ENCODE results near the gene SBNO1.

Gene SBNO1

DNA sequence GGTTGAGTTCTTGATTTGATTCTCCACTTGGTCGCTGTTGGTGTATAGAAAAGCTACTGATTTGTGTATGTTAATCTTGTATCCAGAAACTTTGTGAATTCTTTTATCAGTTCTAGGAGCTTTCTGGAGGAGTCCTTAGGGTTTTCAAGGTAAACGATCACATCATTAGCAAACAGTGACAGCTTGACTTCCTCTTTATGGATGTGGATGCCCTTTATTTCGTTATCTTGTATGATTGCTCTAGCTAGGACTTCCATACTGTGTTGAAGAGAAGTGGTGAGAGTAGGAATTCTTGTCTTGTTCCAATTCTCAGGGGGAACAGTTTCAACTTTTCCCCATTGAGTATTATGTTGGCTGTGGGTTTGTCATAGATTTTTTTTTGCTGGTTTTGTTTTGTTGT is 119.0 kb downstream of the SBNO1 start:
- H3K9me3 ChIP-seq (ENCODE audit: control insufficient read depth, insufficient read depth, low read length): no peaks in the 10 kb centered on the region
- H3K27me3 ChIP-seq (ENCODE audit: control insufficient read depth, low read length): no peaks in the 10 kb centered on the region
- H3K4me3 ChIP-seq (ENCODE audit: low read length): no peak overlapping the region
- peaks cover 17% of the 10 kb centered on the region for H3K4me1 ChIP-seq (ENCODE audit: control insufficient read depth, low read length)
- H3K79me2 ChIP-seq (ENCODE audit: control insufficient read depth, low read length): peaks cover 92% of the 10 kb centered on the region
- no peak overlapping the region for H3K27ac ChIP-seq (ENCODE audit: low read depth, low read length)
- H3K4me2 ChIP-seq (ENCODE audit: low read length): no peak overlapping the region
- TF ChIP-seq EZH2phosphoT487 (IDR thresholded peaks at IDR 0.05; ENCODE audit: borderline replicate concordance, low read length): no peak
- TF ChIP-seq, protein P1, sequence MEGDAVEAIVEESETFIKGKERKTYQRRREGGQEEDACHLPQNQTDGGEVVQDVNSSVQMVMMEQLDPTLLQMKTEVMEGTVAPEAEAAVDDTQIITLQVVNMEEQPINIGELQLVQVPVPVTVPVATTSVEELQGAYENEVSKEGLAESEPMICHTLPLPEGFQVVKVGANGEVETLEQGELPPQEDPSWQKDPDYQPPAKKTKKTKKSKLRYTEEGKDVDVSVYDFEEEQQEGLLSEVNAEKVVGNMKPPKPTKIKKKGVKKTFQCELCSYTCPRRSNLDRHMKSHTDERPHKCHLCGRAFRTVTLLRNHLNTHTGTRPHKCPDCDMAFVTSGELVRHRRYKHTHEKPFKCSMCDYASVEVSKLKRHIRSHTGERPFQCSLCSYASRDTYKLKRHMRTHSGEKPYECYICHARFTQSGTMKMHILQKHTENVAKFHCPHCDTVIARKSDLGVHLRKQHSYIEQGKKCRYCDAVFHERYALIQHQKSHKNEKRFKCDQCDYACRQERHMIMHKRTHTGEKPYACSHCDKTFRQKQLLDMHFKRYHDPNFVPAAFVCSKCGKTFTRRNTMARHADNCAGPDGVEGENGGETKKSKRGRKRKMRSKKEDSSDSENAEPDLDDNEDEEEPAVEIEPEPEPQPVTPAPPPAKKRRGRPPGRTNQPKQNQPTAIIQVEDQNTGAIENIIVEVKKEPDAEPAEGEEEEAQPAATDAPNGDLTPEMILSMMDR (IDR thresholded peaks at IDR 0.05; ENCODE audit: low read depth, low read length, poor library complexity, severe bottlenecking): no peak
- H3K9me2 ChIP-seq (replicated peaks; ENCODE audit: control insufficient read depth, low read length): no peaks in the 10 kb centered on the region
- peaks cover 7% of the 10 kb centered on the region; the same call in 1 of the 2 replicates for H3F3A ChIP-seq (ENCODE audit: control insufficient read depth, insufficient read depth)
- H4K20me1 ChIP-seq (ENCODE audit: control insufficient read depth, insufficient read depth, low read depth, low read length): peaks cover 8% of the 10 kb centered on the region
- peaks cover 45% of the 10 kb centered on the region for H3K36me3 ChIP-seq (ENCODE audit: control insufficient read depth, low read length)

- H3K79me2 ChIP-seq (ENCODE audit: control insufficient read depth, low read length): peaks cover 92% of the 10 kb centered on the region
- peaks cover 15% of the 10 kb centered on the region for H3K4me1 ChIP-seq (ENCODE audit: control insufficient read depth, low read length)
- peaks cover 49% of the 10 kb centered on the region for H3K36me3 ChIP-seq (ENCODE audit: control insufficient read depth, low read length)
- no peak for TF ChIP-seq EZH2phosphoT487 (IDR thresholded peaks at IDR 0.05; ENCODE audit: borderline replicate concordance, low read length)
- TF ChIP-seq, protein P1 (IDR thresholded peaks at IDR 0.05; ENCODE audit: low read depth, low read length, poor library complexity, severe bottlenecking): no peak
- no peak overlapping the region for H3K4me3 ChIP-seq (ENCODE audit: low read length)
- no peak overlapping the region for H3K27ac ChIP-seq (ENCODE audit: low read depth, low read length)
- peaks cover 7% of the 10 kb centered on the region; the same call in 1 of the 2 replicates for H3F3A ChIP-seq (ENCODE audit: control insufficient read depth, insufficient read depth)
- no peaks in the 10 kb centered on the region for H3K9me2 ChIP-seq (replicated peaks; ENCODE audit: control insufficient read depth, low read length)
- H3K9me3 ChIP-seq (ENCODE audit: control insufficient read depth, insufficient read depth, low read length): no peaks in the 10 kb centered on the region
- peaks cover 3% of the 10 kb centered on the region; the same call in 1 of the 2 replicates for H4K20me1 ChIP-seq (ENCODE audit: control insufficient read depth, insufficient read depth, low read depth, low read length)
- H3K4me2 ChIP-seq (ENCODE audit: low read length): no peak overlapping the region
- H3K27me3 ChIP-seq (ENCODE audit: control insufficient read depth, low read length): no peaks in the 10 kb centered on the region
These were observed 120.9 kb downstream of the SBNO1 start for GRCh38 chr12:123243671-123244262.

DNA sequence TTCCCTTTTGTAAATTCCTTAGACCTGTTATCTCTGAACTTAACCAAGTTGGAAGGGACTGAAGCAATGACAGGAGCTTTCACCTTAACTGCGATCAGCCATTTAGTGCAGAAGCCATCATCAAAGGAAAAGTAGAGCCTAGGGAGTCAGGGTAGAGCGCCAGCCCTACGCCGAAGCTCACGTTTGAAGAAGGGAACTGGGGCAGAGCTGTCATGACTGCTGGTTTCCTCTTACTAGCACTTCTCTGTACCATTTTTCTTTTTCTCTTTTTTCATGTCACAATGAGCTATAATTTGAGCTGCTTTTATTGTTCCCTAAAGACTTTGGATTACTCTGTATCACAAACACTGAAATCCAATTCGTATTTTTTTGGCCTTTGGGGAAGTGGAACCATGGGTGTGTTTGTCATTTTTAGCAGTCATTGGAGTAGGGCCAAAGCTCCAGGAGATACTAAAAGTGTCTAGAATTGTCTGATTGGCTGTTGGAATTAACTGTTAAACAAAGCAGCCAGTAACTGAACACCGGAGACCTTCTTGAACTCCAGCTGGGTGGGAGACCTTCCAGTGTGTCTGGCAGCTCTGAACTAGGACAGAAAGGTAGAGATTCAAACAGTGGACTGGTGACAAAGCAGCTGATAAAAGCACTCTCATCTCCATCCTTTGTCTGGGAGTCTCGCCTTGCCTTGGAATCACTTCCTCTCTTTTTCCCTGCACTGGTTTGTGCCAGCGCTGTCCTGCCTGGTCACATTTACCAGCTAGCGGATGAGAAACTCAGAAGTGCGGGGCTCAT is 122.3 kb downstream of the SBNO1 start:
- Histone ChIP-seq H3K36me3 (ENCODE audit: control insufficient read depth, low read length) (peaks cover 45% of the 10 kb centered on the region), H3K4me2 (ENCODE audit: low read length) (peak overlapping the region; percentile 28), H3K9me3 (ENCODE audit: control insufficient read depth, insufficient read depth, low read length) (no peaks in the 10 kb centered on the region), H3K9me2 (replicated peaks; ENCODE audit: control insufficient read depth, low read length) (no peaks in the 10 kb centered on the region), H3K27ac (ENCODE audit: low read depth, low read length) (no peak overlapping the region; the same call in 1 of the 2 replicates), H3F3A (ENCODE audit: control insufficient read depth, insufficient read depth) (peaks cover 13% of the 10 kb centered on the region), H3K79me2 (ENCODE audit: control insufficient read depth, low read length) (peaks cover 91% of the 10 kb centered on the region), H4K20me1 (ENCODE audit: control insufficient read depth, insufficient read depth, low read depth, low read length) (peaks cover 2% of the 10 kb centered on the region; the same call in 1 of the 2 replicates), H3K27me3 (ENCODE audit: control insufficient read depth, low read length) (no peaks in the 10 kb centered on the region), H3K4me1 (ENCODE audit: control insufficient read depth, low read length) (peaks cover 28% of the 10 kb centered on the region), H3K4me3 (ENCODE audit: low read length) (no peak overlapping the region)
- TF ChIP-seq, protein P1 (IDR thresholded peaks at IDR 0.05; ENCODE audit: low read depth, low read length, poor library complexity, severe bottlenecking): no peak
- TF ChIP-seq EZH2phosphoT487 (IDR thresholded peaks at IDR 0.05; ENCODE audit: borderline replicate concordance, low read length): no peak

Data from DOHH2 (cell line).